GM12891 (cell line): ENCODE data around the gene SPRED3.
"Not testable (repeated sequence)": the region's sequence is repeated elsewhere in the genome, so short reads cannot be mapped to it uniquely, and the experiment has no call there.

ENCODE experiments used
- PAX5 ChIP-seq: IDR thresholded peaks from 2 replicates; pipeline ENCODE4 v1.6.1; 2011; ENCODE audit warnings: low read length, moderate library complexity, mild to moderate bottlenecking; ENCODE audit not compliant: insufficient read depth, severe bottlenecking
- POLR2A ChIP-seq: IDR thresholded peaks from 2 replicates; pipeline ENCODE4 v1.6.1; 2011; ENCODE audit warnings: low read depth, low read length, control low read depth
- POLR2AphosphoS5 ChIP-seq: IDR thresholded peaks from 2 replicates; pipeline ENCODE4 v1.6.1; 2011; ENCODE audit warnings: low read depth, low read length, control low read depth

- not testable (repeated sequence) for TF ChIP-seq POLR2A, POLR2AphosphoS5, PAX5
Observed at GRCh38 chr19:38410407-38410806, 21.9 kb downstream of the SPRED3 start.
